ENCODE data around the gene CPNE2.

DNA sequence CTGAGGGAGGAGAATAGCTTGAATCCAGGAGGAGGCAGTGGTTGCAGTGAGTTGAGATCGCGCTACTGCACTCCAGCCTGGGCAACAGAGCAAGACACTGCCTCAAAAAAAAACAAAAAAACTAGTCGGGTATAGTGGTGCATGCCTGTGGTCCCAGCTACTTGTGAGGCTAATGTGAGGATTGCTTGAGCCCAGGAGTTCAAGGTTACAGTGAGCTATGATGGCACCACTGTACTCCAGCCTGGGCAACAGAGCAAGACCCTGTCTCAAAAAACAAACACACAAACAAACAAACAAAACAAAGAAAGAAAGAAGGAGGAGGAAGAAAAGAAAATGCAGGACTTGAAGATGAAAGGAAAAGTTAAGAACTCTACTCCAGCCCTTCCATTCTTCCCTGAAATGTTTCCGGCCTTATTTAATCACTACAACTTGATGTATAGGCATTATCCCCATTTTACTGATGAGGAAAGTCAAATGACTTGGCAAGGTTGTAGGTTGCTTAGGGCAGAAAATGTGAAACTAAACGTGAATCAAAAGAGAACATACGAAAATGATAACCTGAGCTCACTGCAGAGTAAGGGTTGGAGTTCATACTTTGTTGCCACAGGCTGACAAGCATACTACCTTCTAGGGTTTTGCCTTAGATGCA lies 63.4 kb downstream of the CPNE2 start:
- TF ChIP-seq, protein P1, sequence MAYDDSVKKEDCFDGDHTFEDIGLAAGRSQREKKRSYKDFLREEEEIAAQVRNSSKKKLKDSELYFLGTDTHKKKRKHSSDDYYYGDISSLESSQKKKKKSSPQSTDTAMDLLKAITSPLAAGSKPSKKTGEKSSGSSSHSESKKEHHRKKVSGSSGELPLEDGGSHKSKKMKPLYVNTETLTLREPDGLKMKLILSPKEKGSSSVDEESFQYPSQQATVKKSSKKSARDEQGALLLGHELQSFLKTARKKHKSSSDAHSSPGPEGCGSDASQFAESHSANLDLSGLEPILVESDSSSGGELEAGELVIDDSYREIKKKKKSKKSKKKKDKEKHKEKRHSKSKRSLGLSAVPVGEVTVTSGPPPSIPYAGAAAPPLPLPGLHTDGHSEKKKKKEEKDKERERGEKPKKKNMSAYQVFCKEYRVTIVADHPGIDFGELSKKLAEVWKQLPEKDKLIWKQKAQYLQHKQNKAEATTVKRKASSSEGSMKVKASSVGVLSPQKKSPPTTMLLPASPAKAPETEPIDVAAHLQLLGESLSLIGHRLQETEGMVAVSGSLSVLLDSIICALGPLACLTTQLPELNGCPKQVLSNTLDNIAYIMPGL (CRISPR knock-in tag; IDR thresholded peaks at IDR 0.05; ENCODE audit: borderline replicate concordance), result no peak
- TF ChIP-seq SMC3 (IDR thresholded peaks at IDR 0.05), result no peak
- TF ChIP-seq, protein P2, sequence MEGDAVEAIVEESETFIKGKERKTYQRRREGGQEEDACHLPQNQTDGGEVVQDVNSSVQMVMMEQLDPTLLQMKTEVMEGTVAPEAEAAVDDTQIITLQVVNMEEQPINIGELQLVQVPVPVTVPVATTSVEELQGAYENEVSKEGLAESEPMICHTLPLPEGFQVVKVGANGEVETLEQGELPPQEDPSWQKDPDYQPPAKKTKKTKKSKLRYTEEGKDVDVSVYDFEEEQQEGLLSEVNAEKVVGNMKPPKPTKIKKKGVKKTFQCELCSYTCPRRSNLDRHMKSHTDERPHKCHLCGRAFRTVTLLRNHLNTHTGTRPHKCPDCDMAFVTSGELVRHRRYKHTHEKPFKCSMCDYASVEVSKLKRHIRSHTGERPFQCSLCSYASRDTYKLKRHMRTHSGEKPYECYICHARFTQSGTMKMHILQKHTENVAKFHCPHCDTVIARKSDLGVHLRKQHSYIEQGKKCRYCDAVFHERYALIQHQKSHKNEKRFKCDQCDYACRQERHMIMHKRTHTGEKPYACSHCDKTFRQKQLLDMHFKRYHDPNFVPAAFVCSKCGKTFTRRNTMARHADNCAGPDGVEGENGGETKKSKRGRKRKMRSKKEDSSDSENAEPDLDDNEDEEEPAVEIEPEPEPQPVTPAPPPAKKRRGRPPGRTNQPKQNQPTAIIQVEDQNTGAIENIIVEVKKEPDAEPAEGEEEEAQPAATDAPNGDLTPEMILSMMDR (IDR thresholded peaks at IDR 0.05), result no peak
- no peak for TF ChIP-seq MYC (IDR thresholded peaks at IDR 0.05; ENCODE audit: borderline replicate concordance, low read length)
- TF ChIP-seq ESRRA (IDR thresholded peaks at IDR 0.05; ENCODE audit: borderline replicate concordance, low read length), result no peak
- TF ChIP-seq POLR2A (IDR thresholded peaks at IDR 0.05; ENCODE audit: low read length), result no peak
- no peak for TF ChIP-seq FOSL2 (IDR thresholded peaks at IDR 0.05)
- no peak for TF ChIP-seq FOSL2 (CRISPR knock-in tag; IDR thresholded peaks at IDR 0.05)
- TF ChIP-seq EHMT2 (IDR thresholded peaks at IDR 0.05; ENCODE audit: low read depth), result no peak
- TF ChIP-seq GATA3 (IDR thresholded peaks at IDR 0.05; ENCODE audit: borderline replicate concordance), result no peak
- TF ChIP-seq RCOR1 (IDR thresholded peaks at IDR 0.05; ENCODE audit: low read depth, low read length), result no peak
- no peak for TF ChIP-seq RAD21 (conservative IDR thresholded peaks at IDR 0.05 in 1 of 2, IDR thresholded peaks at IDR 0.05 in 1 of 2)
- TF ChIP-seq, protein P3, sequence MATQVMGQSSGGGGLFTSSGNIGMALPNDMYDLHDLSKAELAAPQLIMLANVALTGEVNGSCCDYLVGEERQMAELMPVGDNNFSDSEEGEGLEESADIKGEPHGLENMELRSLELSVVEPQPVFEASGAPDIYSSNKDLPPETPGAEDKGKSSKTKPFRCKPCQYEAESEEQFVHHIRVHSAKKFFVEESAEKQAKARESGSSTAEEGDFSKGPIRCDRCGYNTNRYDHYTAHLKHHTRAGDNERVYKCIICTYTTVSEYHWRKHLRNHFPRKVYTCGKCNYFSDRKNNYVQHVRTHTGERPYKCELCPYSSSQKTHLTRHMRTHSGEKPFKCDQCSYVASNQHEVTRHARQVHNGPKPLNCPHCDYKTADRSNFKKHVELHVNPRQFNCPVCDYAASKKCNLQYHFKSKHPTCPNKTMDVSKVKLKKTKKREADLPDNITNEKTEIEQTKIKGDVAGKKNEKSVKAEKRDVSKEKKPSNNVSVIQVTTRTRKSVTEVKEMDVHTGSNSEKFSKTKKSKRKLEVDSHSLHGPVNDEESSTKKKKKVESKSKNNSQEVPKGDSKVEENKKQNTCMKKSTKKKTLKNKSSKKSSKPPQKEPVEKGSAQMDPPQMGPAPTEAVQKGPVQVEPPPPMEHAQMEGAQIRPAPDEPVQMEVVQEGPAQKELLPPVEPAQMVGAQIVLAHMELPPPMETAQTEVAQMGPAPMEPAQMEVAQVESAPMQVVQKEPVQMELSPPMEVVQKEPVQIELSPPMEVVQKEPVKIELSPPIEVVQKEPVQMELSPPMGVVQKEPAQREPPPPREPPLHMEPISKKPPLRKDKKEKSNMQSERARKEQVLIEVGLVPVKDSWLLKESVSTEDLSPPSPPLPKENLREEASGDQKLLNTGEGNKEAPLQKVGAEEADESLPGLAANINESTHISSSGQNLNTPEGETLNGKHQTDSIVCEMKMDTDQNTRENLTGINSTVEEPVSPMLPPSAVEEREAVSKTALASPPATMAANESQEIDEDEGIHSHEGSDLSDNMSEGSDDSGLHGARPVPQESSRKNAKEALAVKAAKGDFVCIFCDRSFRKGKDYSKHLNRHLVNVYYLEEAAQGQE (IDR thresholded peaks at IDR 0.05), result no peak

Measured in A549 (cell line).